Mesothelial cell of epicardium (in vitro differentiated cells): Measurements from ENCODE around the gene POLR3A. TPM values are rescaled to one million over a fixed set of nuclear protein-coding genes. Genes with fewer than 3 reads are reported as not detected.

Experiments
- DNase-seq, 2 experiments: peaks; one replicate each; pipeline ENCODE4 v3.0.0; 2021; ENCODE audit warnings: low spot score in 2 of 2; ENCODE audit not compliant: unreplicated experiment in 2 of 2
- H3K27ac Mint-ChIP-seq: 2 replicates; pipeline ENCODE4 v1.8.0; 2021; ENCODE audit warnings: mixed read lengths
- H3K27me3 Mint-ChIP-seq: 2 replicates; pipeline ENCODE4 v1.8.0; 2021; ENCODE audit warnings: low read depth, mixed read lengths
- H3K36me3 Mint-ChIP-seq: 2 replicates; pipeline ENCODE4 v1.8.0; 2021; ENCODE audit warnings: mixed read lengths
- H3K4me1 Mint-ChIP-seq: 2 replicates; pipeline ENCODE4 v1.8.0; 2021; ENCODE audit warnings: mixed read lengths
- H3K4me3 Mint-ChIP-seq: 2 replicates; pipeline ENCODE4 v1.8.0; 2021; ENCODE audit warnings: mild to moderate bottlenecking, moderate library complexity, mixed read lengths
- H3K9me3 Mint-ChIP-seq: 2 replicates; pipeline ENCODE4 v1.8.0; 2021; ENCODE audit warnings: mixed read lengths
- CTCF ChIP-seq: fragments of 200-600 bp; sonication (generic); IDR thresholded peaks from one replicate; pipeline ENCODE4 v1.5.0; 2021; ENCODE audit warnings: antibody characterized with exemption; ENCODE audit not compliant: unreplicated experiment
- total RNA-seq: library from RNA; stranded (reverse); gene quantifications from 3 replicates; pipeline ENCODE4 v1.2.1, GENCODE V29; 2021

The POLR3A gene
- total RNA-seq, 1 donor from 2014 or later, result 23.9 TPM

- Mint-ChIP-seq H3K36me3 (peaks cover 36% of the 10 kb centered on the region), H3K27ac (no peak overlapping the region), H3K9me3 (no peaks in the 10 kb centered on the region), H3K27me3 (no peaks in the 10 kb centered on the region), H3K4me1 (no peaks in the 10 kb centered on the region), H3K4me3 (no peak overlapping the region)
- no peak for TF ChIP-seq CTCF
- DNase-seq, result no peak
These were observed 13.8 kb downstream of the POLR3A start for GRCh38 chr10:78015546-78015945.

- H3K36me3 Mint-ChIP-seq, result peaks cover 44% of the 10 kb centered on the region
- no peak for DNase-seq
These were observed 15.8 kb downstream of the POLR3A start for GRCh38 chr10:78013564-78013963.

GRCh38 chr10:78011065-78011464 is 18.2 kb downstream of the POLR3A start:
- Mint-ChIP-seq H3K27ac (no peak overlapping the region), H3K4me3 (no peak overlapping the region), H3K4me1 (no peaks in the 10 kb centered on the region), H3K36me3 (peaks cover 42% of the 10 kb centered on the region), H3K27me3 (no peaks in the 10 kb centered on the region), H3K9me3 (no peaks in the 10 kb centered on the region)
- DNase-seq, result no peak
- TF ChIP-seq CTCF, result no peak

More at GRCh38 chr10:78013564-78013963, 15.8 kb downstream of the POLR3A start:
- no peak for TF ChIP-seq CTCF
- Mint-ChIP-seq H3K4me3 (no peak overlapping the region), H3K27ac (no peak overlapping the region), H3K9me3 (no peaks in the 10 kb centered on the region), H3K27me3 (no peaks in the 10 kb centered on the region), H3K4me1 (no peaks in the 10 kb centered on the region)

GRCh38 chr10:78010278-78010677 is 19.0 kb downstream of the POLR3A start:
- no peaks in the 10 kb centered on the region for H3K4me1 Mint-ChIP-seq
- no peaks in the 10 kb centered on the region for H3K9me3 Mint-ChIP-seq
- no peak overlapping the region for H3K27ac Mint-ChIP-seq
- H3K4me3 Mint-ChIP-seq, result no peak overlapping the region
- no peaks in the 10 kb centered on the region for H3K27me3 Mint-ChIP-seq
- peaks cover 48% of the 10 kb centered on the region for H3K36me3 Mint-ChIP-seq
- no peak for TF ChIP-seq CTCF
- DNase-seq, result no peak

- H3K27me3 Mint-ChIP-seq, result no peaks in the 10 kb centered on the region
- H3K4me1 Mint-ChIP-seq, result no peaks in the 10 kb centered on the region
- H3K9me3 Mint-ChIP-seq, result no peaks in the 10 kb centered on the region
- H3K36me3 Mint-ChIP-seq, result peaks cover 47% of the 10 kb centered on the region
- TF ChIP-seq CTCF, result no peak
- H3K4me3 Mint-ChIP-seq, result no peak overlapping the region
- no peak for DNase-seq
- H3K27ac Mint-ChIP-seq, result no peak overlapping the region
These were observed 19.7 kb downstream of the POLR3A start for GRCh38 chr10:78009662-78010061.

GRCh38 chr10:78007172-78007571 is 22.1 kb downstream of the POLR3A start:
- Mint-ChIP-seq H3K27me3 (no peaks in the 10 kb centered on the region), H3K36me3 (peaks cover 48% of the 10 kb centered on the region), H3K9me3 (no peaks in the 10 kb centered on the region), H3K4me3 (no peak overlapping the region), H3K4me1 (peaks cover 2% of the 10 kb centered on the region), H3K27ac (no peak overlapping the region)
- no peak for TF ChIP-seq CTCF
- DNase-seq, result no peak
